Right ventricle myocardium superior (tissue), 1 donor: ENCODE data around the gene KLK2. TPM values are rescaled to one million over a fixed set of nuclear protein-coding genes. Genes with fewer than 3 reads are reported as not detected.

ENCODE experiments used
- ATAC-seq: fragments of 200-7000 bp; cut with Tn5 transposase; one replicate; pipeline ENCODE4 v1.9.1; 2020; ENCODE audit warnings: mild to moderate bottlenecking; ENCODE audit not compliant: poor library complexity
- DNase-seq: peaks from one replicate; pipeline ENCODE4 v3.0.0-alpha.2; 2020
- intact Hi-C: fragments of 100-400 bp; cut with DNase I; formaldehyde crosslinking; loops from one replicate; pipeline ENCODE4 v1.11.2; 2022
- total RNA-seq: library from RNA; stranded (reverse); fragmentation: NEBNext Ultra II Directional; extraction: Animal tissue kit (Norgen Biotek cat#: 25700); gene quantifications from one replicate; pipeline ENCODE4 v1.2.1, GENCODE V29; 2021
- donor health status: DM: no; HTN: yes; CAD: no; lungs with severe emphysema.

Gene KLK2
- total RNA-seq, 1 donor from 2014 or later: not detected

- ATAC-seq (no peak), DNase-seq (no peak)
- intact Hi-C loops: no loop called here
These were observed 29.5 kb upstream of the KLK2 start for GRCh38 chr19:50843701-50844221.

- ATAC-seq (no peak), DNase-seq (no peak)
- intact Hi-C loops: no loop called here
These were observed 28.8 kb upstream of the KLK2 start for GRCh38 chr19:50844296-50844935.

GRCh38 chr19:50850738-50851137 lies 22.5 kb upstream of the KLK2 start:
- ATAC-seq: no peak

GRCh38 chr19:50851620-50852019 lies 21.6 kb upstream of the KLK2 start:
- intact Hi-C loops: no loop called here

More at GRCh38 chr19:50850738-50851137, 22.5 kb upstream of the KLK2 start:
- DNase-seq: no peak
- intact Hi-C loops: no loop called here

GRCh38 chr19:50854636-50855410 lies 18.4 kb upstream of the KLK2 start, which contains the start of gene KLK3:
KLK3 (plus strand) TSS chr19:50854915; CDS start chr19:50854956, 41 bp downstream.
- DNase-seq (no peak), ATAC-seq (no peak)
- intact Hi-C loops: no loop called here

More at GRCh38 chr19:50851620-50852019, 21.6 kb upstream of the KLK2 start:
- DNase-seq: no peak
- ATAC-seq: no peak

GRCh38 chr19:50857366-50857765 lies 15.9 kb upstream of the KLK2 start:
- intact Hi-C loops: no loop called here
- no peak for ATAC-seq

GRCh38 chr19:50858886-50859285 lies 14.4 kb upstream of the KLK2 start:
- DNase-seq (no peak), ATAC-seq (no peak)
- intact Hi-C loops: no loop called here

More at GRCh38 chr19:50857366-50857765, 15.9 kb upstream of the KLK2 start:
- no peak for DNase-seq

GRCh38 chr19:50859849-50860248 lies 13.4 kb upstream of the KLK2 start:
- ATAC-seq (no peak), DNase-seq (no peak)
- intact Hi-C loops: no loop called here

- DNase-seq (no peak), ATAC-seq (no peak)
- intact Hi-C loops: no loop called here
These were observed 12.2 kb upstream of the KLK2 start for GRCh38 chr19:50861010-50861409.

- intact Hi-C loops: no loop called here
- ATAC-seq: no peak
- DNase-seq: no peak
These were observed 11.5 kb upstream of the KLK2 start for GRCh38 chr19:50861496-50862286.

GRCh38 chr19:50869479-50869878 lies 3.8 kb upstream of the KLK2 start:
- intact Hi-C loops: no loop called here
- DNase-seq: no peak
- no peak for ATAC-seq

- DNase-seq: no peak
- intact Hi-C loops: no loop called here
- ATAC-seq: no peak
These were observed 2.7 kb upstream of the KLK2 start for GRCh38 chr19:50870417-50871089.

GRCh38 chr19:50874211-50874610 lies 972 bp downstream of the KLK2 start:
- intact Hi-C loops: no loop called here
- DNase-seq: no peak
- no peak for ATAC-seq

- intact Hi-C loops: no loop called here
- no peak for ATAC-seq
- no peak for DNase-seq
These were observed 2.7 kb downstream of the KLK2 start for GRCh38 chr19:50875795-50876422.

GRCh38 chr19:50876456-50876855 lies 3.2 kb downstream of the KLK2 start:
- intact Hi-C loops: no loop called here
- DNase-seq (no peak), ATAC-seq (no peak)

- DNase-seq (no peak), ATAC-seq (no peak)
- intact Hi-C loops: no loop called here
These were observed 4.1 kb downstream of the KLK2 start for GRCh38 chr19:50877338-50877737.

- ATAC-seq (no peak), DNase-seq (no peak)
- intact Hi-C loops: no loop called here
These were observed 5.6 kb downstream of the KLK2 start for GRCh38 chr19:50878851-50879250.

- ATAC-seq: no peak
- DNase-seq: no peak
- intact Hi-C loops: no loop called here
These were observed 7.0 kb downstream of the KLK2 start for GRCh38 chr19:50880241-50880640.
